Breast epithelium (tissue), 3 donors: Measurements from ENCODE around the gene ZNF691.

ENCODE experiments used
- CTCF ChIP-seq, 3 donors: fragments of 450-650 bp; IDR thresholded peaks; one replicate each; pipeline ENCODE4 v1.5.1; 2016 to 2017; ENCODE audit warnings: antibody characterized with exemption in 3 of 3, mild to moderate bottlenecking in 3 of 3, moderate library complexity in 3 of 3
- POLR2A ChIP-seq: fragments of 450-650 bp; IDR thresholded peaks from one replicate; pipeline ENCODE4 v1.6.1; 2016; ENCODE audit warnings: antibody characterized with exemption, mild to moderate bottlenecking, moderate library complexity
- POLR2AphosphoS5 ChIP-seq, 3 donors: sonication (generic); formaldehyde crosslinking; IDR thresholded peaks; one replicate each; pipeline ENCODE4 v1.6.1; 2017; ENCODE audit warnings: antibody characterized with exemption in 3 of 3

DNA sequence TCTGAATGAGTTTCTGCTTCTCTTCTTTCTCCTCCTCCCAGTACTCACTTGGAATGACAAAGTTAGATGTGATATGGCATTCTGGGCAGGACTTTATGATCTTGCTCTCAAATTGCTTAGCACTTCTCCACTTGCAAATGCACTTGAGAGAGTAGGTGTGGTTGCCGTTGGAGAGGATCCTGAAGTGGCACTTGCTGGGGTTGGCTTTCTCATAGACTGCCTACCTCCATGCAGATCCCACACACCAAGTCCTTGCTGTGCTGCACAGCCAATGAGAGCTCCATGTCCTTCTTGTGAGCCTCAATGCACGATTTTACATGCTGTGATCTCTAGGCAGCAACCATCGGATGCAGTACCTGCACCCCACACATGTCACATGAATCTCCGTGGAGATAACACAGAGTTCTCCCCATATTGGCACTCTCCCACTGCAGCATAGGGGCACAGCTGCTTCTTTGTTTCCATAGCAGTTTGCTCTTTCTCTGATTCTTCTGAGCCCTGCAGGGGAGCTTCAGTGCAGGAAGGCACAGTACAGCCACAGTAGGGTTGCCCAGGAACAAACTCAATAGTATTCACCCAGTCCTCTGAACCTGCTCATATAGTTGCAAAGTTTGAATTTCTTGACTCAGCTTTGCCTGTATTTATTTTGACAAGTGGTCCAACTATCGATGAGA lies 45.2 kb downstream of the ZNF691 start:
- TF ChIP-seq POLR2A: no peak
- no peak for TF ChIP-seq POLR2AphosphoS5 (IDR thresholded peaks at IDR 0.05)
- no peak for TF ChIP-seq CTCF (IDR thresholded peaks at IDR 0.05)
